OCI-LY7 (cell line): ENCODE data around the gene EIF4G3. TPM values are rescaled to one million over a fixed set of nuclear protein-coding genes. Genes with fewer than 3 reads are reported as not detected.

ENCODE experiments used
- BruUV-seq: library from RNA; stranded (reverse); fragments of 400-500 nt; replicated peaks from 2 replicates; lab custom pipeline; 2021; lab: Mats Ljungman, UMichigan
- CTCF ChIA-PET: fragments of 300-600 bp; sonication (Branson Sonifier 250); formaldehyde crosslinking; loops from one replicate; lab custom pipeline; 2022; ENCODE audit warnings: antibody characterized with exemption; ENCODE audit not compliant: unreplicated experiment; lab: Charles Lee
- POLR2A ChIA-PET: fragments of 300-600 bp; sonication (Branson Sonifier 250); formaldehyde crosslinking; loops from one replicate; lab custom pipeline; 2022; ENCODE audit warnings: antibody characterized with exemption; lab: Charles Lee
- DNase-seq: peaks from one replicate; pipeline ENCODE4 v3.0.0-alpha.2; 2015; ENCODE audit warnings: low spot score
- H2AFZ ChIP-seq: fragments of 200-600 bp; sonication (generic), shearing (Covaris generic); 2 replicates; pipeline ENCODE4 v1.6.1; 2014; ENCODE audit warnings: mild to moderate bottlenecking, antibody characterized with exemption, low read length, moderate library complexity
- H3K27ac ChIP-seq: fragments of 200-600 bp; sonication (generic); 2 replicates; pipeline ENCODE4 v1.5.1; 2014; ENCODE audit warnings: mixed run types, low read depth, mild to moderate bottlenecking, moderate library complexity, low read length, inconsistent platforms; ENCODE audit not compliant: poor library complexity, severe bottlenecking
- H3K36me3 ChIP-seq: fragments of 200-600 bp; sonication (generic); 2 replicates; pipeline ENCODE4 v1.6.1; 2014; ENCODE audit warnings: mild to moderate bottlenecking, antibody characterized with exemption, low read length, moderate library complexity, mixed read lengths; ENCODE audit not compliant: insufficient read depth
- H3K4me1 ChIP-seq: fragments of 200-600 bp; sonication (generic); 2 replicates; pipeline ENCODE4 v1.5.1; 2014; ENCODE audit warnings: mild to moderate bottlenecking, low read length; ENCODE audit not compliant: insufficient read depth, poor library complexity, severe bottlenecking
- H3K4me2 ChIP-seq: fragments of 200-600 bp; sonication (generic); 2 replicates; pipeline ENCODE4 v1.6.1; 2014; ENCODE audit warnings: mild to moderate bottlenecking, low read length
- H3K4me3 ChIP-seq: fragments of 200-600 bp; sonication (generic); 2 replicates; pipeline ENCODE4 v1.5.1; 2014; ENCODE audit warnings: mild to moderate bottlenecking, low read depth, low read length; ENCODE audit not compliant: poor library complexity, severe bottlenecking
- H3K79me2 ChIP-seq: fragments of 200-600 bp; sonication (generic); 2 replicates; pipeline ENCODE4 v1.6.1; 2016; ENCODE audit warnings: low read depth, mild to moderate bottlenecking, low read length, moderate library complexity, mixed read lengths; ENCODE audit not compliant: insufficient read depth
- H3K9me2 ChIP-seq: fragments of 200-600 bp; sonication (generic); 2 replicates; pipeline ENCODE4 v1.6.1; 2016; ENCODE audit warnings: mild to moderate bottlenecking, low read length, mixed read lengths; ENCODE audit not compliant: insufficient read depth
- H3K9me3 ChIP-seq: fragments of 200-600 bp; sonication (generic); 2 replicates; pipeline ENCODE4 v1.6.1; 2014; ENCODE audit warnings: mild to moderate bottlenecking, mixed run types, low read length, mixed read lengths
- H4K20me1 ChIP-seq: fragments of 200-600 bp; sonication (generic); 2 replicates; pipeline ENCODE4 v1.6.1; 2014; ENCODE audit warnings: mild to moderate bottlenecking, antibody characterized with exemption, low read length, moderate library complexity, mixed read lengths; ENCODE audit not compliant: insufficient read depth
- EZH2phosphoT487 ChIP-seq: fragments of 200-600 bp; sonication (generic); IDR thresholded peaks from 2 replicates; pipeline ENCODE4 v1.6.1; 2018; ENCODE audit warnings: low read depth, borderline replicate concordance, mild to moderate bottlenecking, mixed run types, antibody characterized with exemption, low read length, moderate library complexity, mixed read lengths
- intact Hi-C: fragments of 100-400 bp; cut with micrococcal nuclease; formaldehyde crosslinking; loops from one replicate; pipeline ENCODE4 v1.10.0; 2022; ENCODE audit not compliant: unreplicated experiment
- total RNA-seq, 2 experiments: library from RNA; depleted of rRNA in 1 of 2; stranded (reverse); fragments of >200 nt in 1 of 2; shearing (Covaris generic) in 1 of 2; gene quantifications; 2 replicates each; pipeline ENCODE4 v1.2.3, GENCODE V29; 2014 to 2022
- TF ChIP-seq, protein P1 (sequence below): fragments of 200-600 bp; sonication (generic); conservative IDR thresholded peaks from 2 replicates; pipeline ENCODE4 v1.5.1; 2014; ENCODE audit warnings: mild to moderate bottlenecking, antibody characterized with exemption, low read length, moderate library complexity, mixed read lengths

The EIF4G3 gene
- total RNA-seq, 2 experiments from 2014 or later = 28.5 to 62.1 TPM

DNA sequence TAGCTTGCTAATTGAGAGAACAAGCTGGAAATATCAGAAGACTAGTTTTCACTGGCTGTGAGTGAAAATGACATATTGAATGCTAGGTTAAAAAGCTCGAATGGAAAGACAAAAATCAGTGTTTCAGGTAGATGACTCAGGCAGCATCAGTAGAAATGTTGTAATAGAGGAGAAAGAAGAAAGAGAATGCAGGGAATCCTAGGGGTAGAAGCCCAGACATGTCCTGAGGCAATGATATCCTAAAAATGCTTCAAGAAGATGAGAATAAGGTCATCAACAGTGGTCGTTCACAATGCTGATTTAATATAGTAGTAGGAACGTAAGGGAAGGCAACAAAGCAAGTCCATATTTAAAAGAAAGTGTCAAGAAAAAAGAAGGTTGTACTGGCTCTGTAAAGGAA is 292.9 kb downstream of the EIF4G3 start:
- intact Hi-C loops = no loop called here
- BruUV-seq = no TSS peak
- Histone ChIP-seq H3K9me2 (no peaks in the 10 kb centered on the region), H3K9me3 (no peaks in the 10 kb centered on the region), H3K4me2 (no peak overlapping the region), H3K4me1 (no peaks in the 10 kb centered on the region), H3K4me3 (no peak overlapping the region), H3K36me3 (peaks cover 7% of the 10 kb centered on the region; the same call in 1 of the 2 replicates), H3K79me2 (no peaks in the 10 kb centered on the region), H2AFZ (no peak overlapping the region), H4K20me1 (no peaks in the 10 kb centered on the region), H3K27ac (no peak overlapping the region)
- ChIA-PET CTCF (no interaction called here), POLR2A (interaction anchor here (0.7 to 0.8 kb wide), 2 partner anchors 59 to 224 kb away, joined by 3 to 4 read pairs; no protein-coding TSS in a partner anchor)
- no peak for DNase-seq
- TF ChIP-seq, protein P1, sequence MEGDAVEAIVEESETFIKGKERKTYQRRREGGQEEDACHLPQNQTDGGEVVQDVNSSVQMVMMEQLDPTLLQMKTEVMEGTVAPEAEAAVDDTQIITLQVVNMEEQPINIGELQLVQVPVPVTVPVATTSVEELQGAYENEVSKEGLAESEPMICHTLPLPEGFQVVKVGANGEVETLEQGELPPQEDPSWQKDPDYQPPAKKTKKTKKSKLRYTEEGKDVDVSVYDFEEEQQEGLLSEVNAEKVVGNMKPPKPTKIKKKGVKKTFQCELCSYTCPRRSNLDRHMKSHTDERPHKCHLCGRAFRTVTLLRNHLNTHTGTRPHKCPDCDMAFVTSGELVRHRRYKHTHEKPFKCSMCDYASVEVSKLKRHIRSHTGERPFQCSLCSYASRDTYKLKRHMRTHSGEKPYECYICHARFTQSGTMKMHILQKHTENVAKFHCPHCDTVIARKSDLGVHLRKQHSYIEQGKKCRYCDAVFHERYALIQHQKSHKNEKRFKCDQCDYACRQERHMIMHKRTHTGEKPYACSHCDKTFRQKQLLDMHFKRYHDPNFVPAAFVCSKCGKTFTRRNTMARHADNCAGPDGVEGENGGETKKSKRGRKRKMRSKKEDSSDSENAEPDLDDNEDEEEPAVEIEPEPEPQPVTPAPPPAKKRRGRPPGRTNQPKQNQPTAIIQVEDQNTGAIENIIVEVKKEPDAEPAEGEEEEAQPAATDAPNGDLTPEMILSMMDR = no peak
- no peak for TF ChIP-seq EZH2phosphoT487

DNA sequence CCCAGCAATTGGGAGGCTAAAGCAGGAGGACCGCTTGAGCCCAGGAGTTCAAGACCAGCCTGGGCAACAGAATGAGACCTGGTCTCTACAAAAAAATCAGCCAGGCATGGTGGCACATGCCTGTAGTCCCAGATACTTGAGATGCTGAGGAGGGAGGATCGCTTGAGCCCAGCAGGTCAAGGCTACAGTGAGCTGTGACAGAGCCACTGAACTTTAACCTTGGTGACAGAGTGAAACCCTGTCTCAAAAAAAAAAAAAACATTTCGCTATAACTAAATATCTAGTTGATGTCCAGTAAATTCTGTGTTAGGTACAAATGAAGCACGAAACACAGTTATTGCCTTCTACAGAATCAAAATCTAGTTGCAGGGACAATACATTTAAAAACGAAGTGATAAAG is 293.9 kb downstream of the EIF4G3 start:
- Histone ChIP-seq H3K4me2 (no peak overlapping the region), H4K20me1 (no peaks in the 10 kb centered on the region), H3K79me2 (no peaks in the 10 kb centered on the region), H3K36me3 (peaks cover 13% of the 10 kb centered on the region; the same call in 1 of the 2 replicates), H3K9me2 (no peaks in the 10 kb centered on the region), H3K4me1 (no peaks in the 10 kb centered on the region), H2AFZ (no peak overlapping the region), H3K27ac (no peak overlapping the region), H3K9me3 (no peaks in the 10 kb centered on the region), H3K4me3 (no peak overlapping the region)
- TF ChIP-seq, protein P1 = no peak
- no peak for TF ChIP-seq EZH2phosphoT487
- CTCF ChIA-PET = no interaction called here
- intact Hi-C loops = no loop called here
- POLR2A ChIA-PET = no interaction called here
- DNase-seq = no peak
- no TSS peak for BruUV-seq

DNA sequence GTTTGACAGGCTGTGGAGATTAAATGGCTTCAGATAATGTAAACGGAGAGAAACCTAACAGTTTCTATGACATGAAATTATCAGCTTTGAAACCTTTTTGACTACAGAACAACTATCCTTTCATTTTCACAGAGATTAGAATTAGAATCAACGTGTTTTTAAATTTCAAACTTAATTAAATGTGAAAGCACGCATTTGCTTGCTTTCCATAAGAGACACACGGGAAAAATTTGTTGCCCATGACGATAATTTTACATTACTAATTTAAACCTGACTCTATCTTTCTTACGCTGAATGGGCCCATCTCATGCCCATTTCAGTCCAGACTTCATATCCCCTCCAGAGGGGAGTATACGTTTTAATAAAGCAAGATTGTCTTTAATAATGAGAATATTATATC is 297.9 kb downstream of the EIF4G3 start:
- no peaks in the 10 kb centered on the region for H3K4me1 ChIP-seq
- POLR2A ChIA-PET = no interaction called here
- no peak overlapping the region for H3K4me3 ChIP-seq
- H4K20me1 ChIP-seq = no peaks in the 10 kb centered on the region
- H3K4me2 ChIP-seq = no peak overlapping the region
- no peaks in the 10 kb centered on the region for H3K9me2 ChIP-seq
- BruUV-seq = no TSS peak
- H3K79me2 ChIP-seq = no peaks in the 10 kb centered on the region
- TF ChIP-seq EZH2phosphoT487 = no peak
- TF ChIP-seq, protein P1 = no peak
- no peak for DNase-seq
- CTCF ChIA-PET = no interaction called here
- H3K36me3 ChIP-seq = peaks cover 30% of the 10 kb centered on the region
- H2AFZ ChIP-seq = no peak overlapping the region
- no peak overlapping the region for H3K27ac ChIP-seq
- intact Hi-C loops = no loop called here
- no peaks in the 10 kb centered on the region for H3K9me3 ChIP-seq
